GM12878 (cell line): Measurements from ENCODE around the gene LTV1.
"Not testable (repeated sequence)": the region's sequence is repeated elsewhere in the genome, so short reads cannot be mapped to it uniquely, and the experiment has no call there.

Source experiments
- BRCA1 ChIP-seq: IDR thresholded peaks from 2 replicates; pipeline ENCODE4 v1.6.1; 2011; ENCODE audit warnings: low read depth, low read length, improper control_type of control experiment
- MEF2A ChIP-seq: IDR thresholded peaks from 2 replicates; pipeline ENCODE4 v1.6.1; 2011; ENCODE audit warnings: low read depth, mild to moderate bottlenecking, low read length, moderate library complexity; ENCODE audit not compliant: insufficient read depth
- SREBF2 ChIP-seq: IDR thresholded peaks from 2 replicates; pipeline ENCODE4 v1.6.1; 2012; ENCODE audit warnings: mild to moderate bottlenecking, low read length
- TF ChIP-seq, protein P1 (sequence below), 3 experiments: IDR thresholded peaks in 2 of 3; conservative IDR thresholded peaks in 1 of 3; 2 replicates each; pipeline ENCODE4 v1.5.1; 2011; ENCODE audit warnings: low read depth in 3 of 3, low read length in 3 of 3, mild to moderate bottlenecking in 3 of 3, control low read depth in 2 of 3, moderate library complexity in 2 of 3, inconsistent platforms in 1 of 3, mixed read lengths in 1 of 3; ENCODE audit not compliant: control insufficient read depth in 2 of 3, insufficient read depth in 1 of 3; ENCODE audit errors: extremely low read depth in 1 of 3

- not testable (repeated sequence) for TF ChIP-seq MEF2A, BRCA1, SREBF2
- TF ChIP-seq, protein P1, sequence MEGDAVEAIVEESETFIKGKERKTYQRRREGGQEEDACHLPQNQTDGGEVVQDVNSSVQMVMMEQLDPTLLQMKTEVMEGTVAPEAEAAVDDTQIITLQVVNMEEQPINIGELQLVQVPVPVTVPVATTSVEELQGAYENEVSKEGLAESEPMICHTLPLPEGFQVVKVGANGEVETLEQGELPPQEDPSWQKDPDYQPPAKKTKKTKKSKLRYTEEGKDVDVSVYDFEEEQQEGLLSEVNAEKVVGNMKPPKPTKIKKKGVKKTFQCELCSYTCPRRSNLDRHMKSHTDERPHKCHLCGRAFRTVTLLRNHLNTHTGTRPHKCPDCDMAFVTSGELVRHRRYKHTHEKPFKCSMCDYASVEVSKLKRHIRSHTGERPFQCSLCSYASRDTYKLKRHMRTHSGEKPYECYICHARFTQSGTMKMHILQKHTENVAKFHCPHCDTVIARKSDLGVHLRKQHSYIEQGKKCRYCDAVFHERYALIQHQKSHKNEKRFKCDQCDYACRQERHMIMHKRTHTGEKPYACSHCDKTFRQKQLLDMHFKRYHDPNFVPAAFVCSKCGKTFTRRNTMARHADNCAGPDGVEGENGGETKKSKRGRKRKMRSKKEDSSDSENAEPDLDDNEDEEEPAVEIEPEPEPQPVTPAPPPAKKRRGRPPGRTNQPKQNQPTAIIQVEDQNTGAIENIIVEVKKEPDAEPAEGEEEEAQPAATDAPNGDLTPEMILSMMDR (IDR thresholded peaks at IDR 0.05 in 2 of 3, conservative IDR thresholded peaks at IDR 0.05 in 1 of 3; ENCODE audit: control insufficient read depth in 2 of 3, extremely low read depth in 1 of 3, insufficient read depth in 1 of 3, low read depth in 3 of 3, low read length in 3 of 3): not testable (repeated sequence)
Observed at GRCh38 chr6:143873600-143873999, 30.5 kb downstream of the LTV1 start.
